HUDEP-2 (cell line): ENCODE data around the gene BCO2.

Experiments
- DNase-seq, 76 experiments: peaks; one replicate each; lab custom pipeline; 2025; ENCODE audit not compliant: unreplicated experiment in 76 of 76; lab: John Stamatoyannopoulos, UW

Gene BCO2

DNA sequence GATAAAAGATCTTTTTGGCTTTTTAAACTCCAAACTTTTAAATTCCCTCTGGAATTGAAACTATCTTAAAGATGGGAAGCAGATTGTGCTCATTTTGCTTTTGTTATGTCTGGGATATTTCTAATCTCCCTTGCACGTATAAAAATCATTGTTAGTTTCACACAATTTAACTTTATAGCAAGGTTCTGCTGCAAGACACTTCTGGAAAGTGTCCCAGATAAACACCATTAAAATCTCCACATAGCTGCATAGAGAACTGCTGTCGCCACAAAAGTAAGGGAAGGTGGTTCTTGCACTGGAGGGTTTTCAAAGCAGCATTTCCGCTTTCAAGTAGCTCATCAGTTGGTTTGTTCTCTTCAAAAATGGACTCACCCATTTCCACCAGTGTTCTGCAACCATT, 62.7 kb downstream of the BCO2 start:
- no peak for DNase-seq

DNA sequence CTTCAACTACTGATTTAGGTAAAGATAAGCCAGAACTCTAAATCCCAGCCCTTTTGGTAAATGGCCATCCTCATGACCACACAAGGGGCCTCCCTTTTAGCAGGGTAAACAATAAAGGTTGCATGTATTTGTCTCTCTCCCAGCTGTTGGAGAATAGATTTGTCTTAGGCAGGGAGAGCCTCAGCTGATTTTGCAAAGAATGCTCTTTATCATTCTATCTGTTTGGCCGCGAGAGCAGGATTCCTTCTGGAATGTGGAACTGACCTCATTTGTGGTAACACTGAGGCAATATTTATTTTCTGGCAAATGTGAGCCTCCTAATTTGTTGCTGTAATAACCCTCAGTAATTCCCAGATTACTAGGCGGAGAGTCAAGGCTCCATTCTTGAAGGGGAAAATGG, 66.2 kb downstream of the BCO2 start:
- no peak for DNase-seq

DNA sequence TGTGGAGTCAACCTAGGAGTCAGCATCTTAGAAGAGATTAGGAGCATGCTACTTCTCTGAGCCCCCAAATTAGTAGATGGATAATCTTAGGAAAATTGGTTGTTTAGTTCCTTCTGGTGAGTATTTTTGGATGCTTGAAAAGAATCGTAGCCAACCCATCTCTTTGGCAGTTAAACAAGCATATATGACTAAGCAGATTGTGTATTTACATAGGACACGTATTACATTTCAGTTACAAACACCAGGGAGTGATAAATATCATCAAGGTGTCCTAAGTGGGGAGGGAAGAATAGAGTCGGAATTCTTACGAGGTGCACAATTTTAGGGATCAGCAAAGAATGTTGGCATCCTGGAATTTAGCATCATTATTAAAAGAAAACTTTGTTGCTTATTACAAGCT, 71.9 kb downstream of the BCO2 start:
- no peak for DNase-seq

DNA sequence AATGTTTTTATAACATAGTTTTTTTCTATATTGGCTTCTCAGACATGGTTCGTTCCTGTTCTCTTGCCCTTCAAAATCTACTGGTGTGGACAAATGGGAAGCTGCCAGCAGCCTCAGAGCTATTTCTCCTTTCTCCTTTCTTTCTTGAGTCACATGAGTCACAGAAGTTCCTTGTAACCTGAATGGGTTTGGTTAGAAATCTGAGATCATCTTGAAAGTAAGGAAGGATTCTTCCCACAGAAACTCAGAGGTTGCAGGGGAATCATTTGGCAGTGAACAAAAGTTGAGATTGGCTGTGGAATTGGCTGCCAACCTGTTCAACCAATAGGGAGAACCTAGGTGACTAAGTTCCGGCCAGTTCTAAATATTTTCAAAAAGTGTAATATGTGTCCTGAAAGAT, 72.9 kb downstream of the BCO2 start:
- DNase-seq = no peak

DNA sequence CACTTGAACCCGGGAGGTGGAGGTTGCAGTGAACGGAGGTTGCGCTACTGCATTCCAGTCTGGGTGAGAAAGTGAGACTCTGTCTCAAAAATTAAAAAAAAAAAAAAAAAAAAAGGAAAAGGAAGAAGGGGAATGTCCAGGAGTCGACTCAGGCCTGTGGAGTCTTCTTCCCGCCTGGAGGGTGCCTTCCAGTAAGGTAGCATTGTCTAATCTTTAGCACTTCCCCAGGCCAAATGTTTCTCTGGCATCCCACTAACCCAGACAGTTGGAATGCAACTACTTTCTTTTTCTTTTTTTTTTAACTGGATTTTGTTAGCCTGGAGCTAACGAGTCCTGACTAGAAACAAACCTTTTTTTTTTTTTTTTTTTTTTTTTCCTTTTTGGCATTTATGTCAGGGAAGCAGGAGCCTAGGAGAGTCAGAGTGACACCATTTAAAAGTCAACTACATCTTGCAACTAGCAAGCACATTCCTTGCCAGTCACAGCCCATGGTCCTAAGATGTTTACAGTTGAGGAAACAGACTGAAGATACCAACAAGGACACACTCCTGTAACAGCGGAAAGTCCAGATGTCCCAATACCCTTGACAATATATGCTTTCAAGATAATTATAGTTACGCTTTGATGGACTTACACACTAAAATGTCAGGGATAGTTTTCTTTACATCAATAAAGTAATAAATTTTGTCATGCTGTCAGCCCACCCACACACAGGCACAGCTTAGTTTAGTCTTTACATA, 74.7 kb downstream of the BCO2 start:
- DNase-seq = no peak

DNA sequence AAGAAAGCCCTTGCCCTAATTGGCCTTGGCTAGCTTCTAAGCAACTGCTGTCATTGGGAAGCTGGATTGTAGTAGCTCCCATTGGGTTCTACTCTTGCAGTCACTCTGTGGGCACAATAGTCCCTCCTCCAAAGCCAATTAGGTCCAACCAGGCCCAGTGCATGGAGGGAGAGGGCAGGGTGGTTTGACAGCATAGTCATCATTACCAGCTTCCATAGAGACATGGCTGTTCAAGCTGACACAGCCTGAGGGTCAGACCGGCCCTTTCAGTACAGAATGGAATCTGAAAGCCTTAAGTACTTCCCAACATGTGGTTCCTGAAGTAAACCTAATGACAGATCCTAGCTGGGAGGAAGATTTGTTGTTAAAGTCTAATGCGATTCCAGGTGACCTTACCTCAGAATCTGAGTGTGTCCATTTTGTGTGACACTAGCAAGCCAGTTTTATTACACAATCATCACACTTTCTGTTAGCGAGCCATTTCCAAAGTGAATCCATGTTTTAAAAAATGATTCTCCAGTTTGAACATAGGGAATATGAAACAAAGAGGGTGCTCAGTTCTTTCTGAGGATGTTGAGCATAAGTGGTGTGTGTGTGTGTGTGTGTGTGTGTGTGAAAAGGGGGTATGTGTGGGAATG, 78.4 kb downstream of the BCO2 start:
- DNase-seq = no peak

DNA sequence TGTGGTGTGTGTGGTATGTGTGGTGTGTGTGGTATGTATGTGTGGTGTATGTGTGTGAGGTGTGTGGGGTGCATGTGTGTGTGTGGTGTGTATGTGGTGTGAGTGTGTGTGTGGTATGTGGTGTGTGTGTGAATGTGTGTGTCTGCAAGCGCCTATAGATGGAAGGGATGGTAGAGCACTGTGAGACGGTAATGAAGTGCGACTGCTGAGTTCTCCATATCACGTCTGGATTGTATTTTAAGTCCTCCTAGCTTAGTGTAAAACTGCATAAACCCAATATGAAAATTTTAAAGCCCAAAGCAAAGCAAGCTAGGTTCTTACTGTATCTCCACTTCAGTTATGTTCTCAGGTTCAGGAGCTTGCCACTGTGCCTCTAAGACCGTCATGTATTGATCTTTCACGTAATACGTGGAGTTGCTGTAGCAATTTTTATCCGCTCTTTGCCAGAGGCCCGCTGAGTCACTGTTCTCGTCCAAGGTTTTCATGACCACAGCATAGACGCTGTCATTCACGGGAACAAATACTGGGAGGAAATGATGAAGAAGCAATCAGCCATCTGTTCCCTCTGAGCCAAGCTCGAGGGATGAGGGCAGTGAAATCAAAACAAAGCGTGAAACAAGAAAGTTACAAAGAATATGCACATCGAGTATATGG, 79.9 kb downstream of the BCO2 start:
- no peak for DNase-seq

DNA sequence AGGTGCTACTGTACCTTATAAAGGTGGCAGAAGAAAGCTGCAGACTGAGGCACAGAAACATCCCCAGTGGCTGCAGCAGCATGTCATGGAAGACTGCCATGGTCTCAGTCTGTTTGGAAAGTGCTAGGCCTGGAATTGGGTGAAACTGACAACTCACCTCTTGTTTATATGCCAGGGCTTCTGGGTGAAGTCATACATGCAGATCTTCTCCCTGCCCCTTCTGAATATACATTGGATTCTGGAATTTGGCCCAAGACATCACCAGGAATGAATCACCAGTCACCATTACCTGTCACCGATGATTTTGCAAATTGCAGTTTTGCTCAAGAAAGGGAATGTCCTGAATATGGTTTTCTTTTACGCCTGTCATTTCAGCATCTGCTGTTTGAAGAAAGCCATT, 85.2 kb downstream of the BCO2 start, which contains the start of gene PLET1:
Gene PLET1 (minus strand): TSS at position 371 of the 400 bp plus-strand sequence. CDS start 271 bp downstream, at position 100.
- DNase-seq = no peak

DNA sequence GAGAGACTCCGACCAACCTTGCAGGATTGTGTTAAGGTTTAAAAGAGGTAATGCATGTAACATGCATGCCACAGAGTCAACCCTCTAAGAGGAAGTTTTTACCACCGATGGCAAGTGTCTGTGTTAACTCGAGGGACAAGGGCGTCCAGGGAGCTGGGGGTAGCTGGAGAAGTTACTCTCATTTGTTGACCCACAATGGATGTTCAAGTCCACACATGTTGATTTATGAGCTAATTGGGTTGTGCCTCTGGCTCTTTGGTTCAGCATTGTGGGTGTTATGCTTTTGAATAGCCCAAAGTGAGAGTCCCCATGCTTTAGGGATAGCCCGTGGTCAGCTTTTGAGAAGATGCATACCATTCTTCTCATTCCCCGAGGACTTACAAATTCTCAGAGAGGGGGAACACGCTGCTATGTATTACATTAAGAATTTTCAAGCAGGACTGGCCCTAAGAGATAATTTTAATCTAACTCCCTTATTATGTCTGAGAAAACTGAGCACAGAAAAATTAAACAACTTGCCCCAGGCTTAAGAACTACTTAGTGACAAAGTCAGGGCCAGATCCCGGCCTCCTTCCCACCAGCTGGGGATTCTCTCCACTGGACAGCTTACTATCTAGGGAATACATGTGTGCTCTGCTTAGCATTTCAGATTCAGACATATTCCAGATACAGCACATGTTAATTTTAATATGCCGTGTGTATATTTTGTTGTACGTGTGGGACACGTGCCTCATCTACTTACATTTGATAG, 90.5 kb downstream of the BCO2 start:
- DNase-seq = no peak

DNA sequence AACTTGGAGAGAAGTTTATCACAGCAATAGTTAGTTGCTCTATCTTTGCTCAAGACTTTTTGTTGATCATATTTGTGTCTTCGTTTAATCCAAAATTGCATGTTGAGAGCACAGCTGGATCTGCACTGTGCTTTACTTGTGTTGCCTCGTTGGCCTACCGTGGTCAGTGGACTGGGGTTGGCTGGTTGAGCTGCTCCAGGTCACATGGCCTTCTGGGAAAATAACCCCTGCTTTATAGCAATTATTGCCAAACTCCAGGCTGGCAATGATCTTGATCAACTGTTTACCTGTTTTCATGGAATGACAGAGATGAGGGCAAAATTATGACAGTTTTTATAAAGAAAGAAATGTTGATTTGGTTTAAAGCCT, 91.1 kb downstream of the BCO2 start:
- no peak for DNase-seq

DNA sequence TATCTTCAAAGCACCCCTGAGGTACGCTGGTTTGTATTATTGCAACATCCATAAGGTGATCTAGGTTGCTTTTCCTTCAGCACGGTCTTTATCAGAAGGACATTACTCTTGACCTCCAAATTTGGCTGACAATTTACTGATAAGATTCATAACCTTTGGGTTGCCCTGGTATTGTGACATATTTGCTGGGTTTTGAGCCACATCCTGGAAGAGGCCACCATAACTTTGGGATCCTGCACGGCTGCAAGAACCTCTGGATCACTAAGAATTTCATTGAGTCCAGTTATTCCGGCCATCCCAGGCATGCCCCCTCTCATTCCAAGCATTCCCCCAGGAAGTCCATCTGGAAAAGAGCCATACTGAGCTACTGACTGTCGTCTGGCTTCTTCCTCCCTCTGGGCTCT, 91.9 kb downstream of the BCO2 start:
- no peak for DNase-seq

DNA sequence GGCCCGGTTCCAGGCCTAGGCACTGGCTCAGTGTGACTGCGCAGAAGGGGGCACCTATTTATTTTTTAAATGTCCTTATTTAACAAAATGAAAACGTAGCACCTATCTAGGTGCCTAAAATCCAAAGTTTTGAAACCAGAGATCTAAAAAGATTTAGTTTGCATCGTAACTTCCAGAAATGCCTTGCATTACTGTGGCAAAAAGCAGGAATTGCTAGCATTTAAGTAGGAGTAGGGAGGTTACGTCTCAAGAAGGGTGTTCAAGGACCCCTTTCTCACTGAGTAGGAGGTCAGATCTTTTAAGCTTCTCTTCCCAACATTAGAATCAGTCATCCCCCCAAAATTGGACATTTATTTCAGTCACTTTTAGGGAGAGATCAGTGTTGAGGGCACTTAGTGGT, 93.1 kb downstream of the BCO2 start:
- DNase-seq = no peak
